OCI-LY3 (cell line): ENCODE measurements around the gene SHC2.

ENCODE experiments used
- H2AFZ ChIP-seq: fragments of 200-600, 300-600 bp; shearing (Covaris generic); 2 replicates; pipeline ENCODE4 v1.6.0; 2014; ENCODE audit warnings: antibody characterized with exemption, low read depth, low read length
- H3K27ac ChIP-seq: fragments of 200-600, 300-600 bp; sonication (generic); 2 replicates; pipeline ENCODE4 v1.5.1; 2014; ENCODE audit warnings: mild to moderate bottlenecking, low read length, moderate library complexity, mixed read lengths
- H3K27me3 ChIP-seq: fragments of 200-600, 300-600 bp; sonication (generic); 2 replicates; pipeline ENCODE4 v1.6.1; 2014; ENCODE audit warnings: low read depth, low read length, mixed read lengths
- H3K36me3 ChIP-seq: fragments of 200-600, 300-600 bp; sonication (generic); replicated peaks from 2 replicates; pipeline ENCODE3; 2014; ENCODE audit warnings: low read depth, low read length, mixed read lengths
- H3K4me1 ChIP-seq: fragments of 300-600, 200-600 bp; sonication (generic); 2 replicates; pipeline ENCODE4 v1.6.1; 2014; ENCODE audit warnings: low read length, mixed read lengths
- H3K4me2 ChIP-seq: fragments of 200-600, 300-600 bp; sonication (generic); 2 replicates; pipeline ENCODE4 v1.6.1; 2014; ENCODE audit warnings: low read length, mixed read lengths
- H3K4me3 ChIP-seq: fragments of 300-600, 200-600 bp; sonication (generic); 2 replicates; pipeline ENCODE4 v1.5.1; 2014; ENCODE audit warnings: antibody characterized with exemption, mild to moderate bottlenecking, low read length, moderate library complexity
- H3K79me2 ChIP-seq: fragments of 300-600, 200-600 bp; shearing (Covaris generic); 2 replicates; pipeline ENCODE4 v1.6.1; 2014; ENCODE audit warnings: mild to moderate bottlenecking, low read length, mixed read lengths
- H3K9ac ChIP-seq: fragments of 300-600, 200-600 bp; shearing (Covaris generic); 2 replicates; pipeline ENCODE4 v1.6.0; 2014; ENCODE audit warnings: mild to moderate bottlenecking, low read length, moderate library complexity
- H3K9me3 ChIP-seq: fragments of 200-600, 300-600 bp; shearing (Covaris generic); 2 replicates; pipeline ENCODE4 v1.6.1; 2014; ENCODE audit warnings: low read length, mixed read lengths; ENCODE audit not compliant: insufficient read depth
- H4K20me1 ChIP-seq: fragments of 200-600, 300-600 bp; sonication (generic); 2 replicates; pipeline ENCODE4 v1.6.1; 2016; ENCODE audit warnings: low read length, mixed read lengths; ENCODE audit not compliant: insufficient read depth
- EZH2phosphoT487 ChIP-seq: fragments of 200-600 bp; shearing (Covaris generic); IDR thresholded peaks from 2 replicates; pipeline ENCODE4 v1.6.1; 2018; ENCODE audit warnings: antibody characterized with exemption, mixed run types, low read depth
- TF ChIP-seq, protein P1 (sequence below): fragments of 200-600, 300-600 bp; sonication (generic); IDR thresholded peaks from 2 replicates; pipeline ENCODE4 v1.5.1; 2014; ENCODE audit warnings: antibody characterized with exemption, low read length, low read depth

The SHC2 gene

DNA sequence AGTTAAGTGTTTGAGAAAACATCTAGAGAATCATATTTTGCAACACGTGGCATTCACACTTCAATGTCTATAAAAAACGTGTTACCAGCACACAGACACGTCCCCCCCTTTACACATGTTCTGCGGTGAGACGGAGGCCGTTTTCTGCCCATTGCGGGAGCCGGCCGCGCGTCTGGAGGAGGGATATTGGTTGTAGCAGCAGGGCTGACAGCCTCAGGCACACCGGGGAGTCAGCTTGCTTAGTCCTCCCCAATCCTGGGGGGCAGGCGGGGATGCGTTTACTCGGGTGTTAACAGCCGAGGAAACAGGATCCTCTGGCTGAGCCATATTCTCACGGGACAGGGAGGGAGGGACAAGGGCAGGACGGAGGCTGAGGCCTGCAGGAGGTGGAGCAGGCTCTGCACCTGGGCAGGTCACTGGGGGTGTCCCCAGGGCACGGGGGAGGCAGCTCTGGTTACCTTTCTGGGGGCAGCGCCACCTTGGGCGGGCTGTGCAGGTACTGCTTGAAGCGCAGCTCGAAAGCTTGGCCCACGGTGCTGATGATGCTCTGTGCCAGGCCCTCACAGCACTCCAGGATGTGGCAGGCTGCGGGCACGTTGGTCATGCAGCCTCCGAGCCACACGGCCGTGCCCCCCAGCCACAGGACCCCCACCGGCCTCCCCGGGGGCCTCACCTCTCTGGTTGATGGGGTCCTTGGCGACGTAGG is 25.0 kb downstream of the SHC2 start:
- no peaks in the 10 kb centered on the region for H4K20me1 ChIP-seq
- H3K27me3 ChIP-seq: no peaks in the 10 kb centered on the region
- no peak overlapping the region for H3K4me2 ChIP-seq
- no peaks in the 10 kb centered on the region for H3K79me2 ChIP-seq
- H3K36me3 ChIP-seq: no peaks in the 10 kb centered on the region
- H3K9ac ChIP-seq: no peak overlapping the region
- H3K4me3 ChIP-seq: no peak overlapping the region
- H2AFZ ChIP-seq: no peak overlapping the region
- H3K27ac ChIP-seq: no peak overlapping the region
- H3K9me3 ChIP-seq: no peaks in the 10 kb centered on the region
- no peaks in the 10 kb centered on the region for H3K4me1 ChIP-seq
- no peak for TF ChIP-seq EZH2phosphoT487
- TF ChIP-seq, protein P1, sequence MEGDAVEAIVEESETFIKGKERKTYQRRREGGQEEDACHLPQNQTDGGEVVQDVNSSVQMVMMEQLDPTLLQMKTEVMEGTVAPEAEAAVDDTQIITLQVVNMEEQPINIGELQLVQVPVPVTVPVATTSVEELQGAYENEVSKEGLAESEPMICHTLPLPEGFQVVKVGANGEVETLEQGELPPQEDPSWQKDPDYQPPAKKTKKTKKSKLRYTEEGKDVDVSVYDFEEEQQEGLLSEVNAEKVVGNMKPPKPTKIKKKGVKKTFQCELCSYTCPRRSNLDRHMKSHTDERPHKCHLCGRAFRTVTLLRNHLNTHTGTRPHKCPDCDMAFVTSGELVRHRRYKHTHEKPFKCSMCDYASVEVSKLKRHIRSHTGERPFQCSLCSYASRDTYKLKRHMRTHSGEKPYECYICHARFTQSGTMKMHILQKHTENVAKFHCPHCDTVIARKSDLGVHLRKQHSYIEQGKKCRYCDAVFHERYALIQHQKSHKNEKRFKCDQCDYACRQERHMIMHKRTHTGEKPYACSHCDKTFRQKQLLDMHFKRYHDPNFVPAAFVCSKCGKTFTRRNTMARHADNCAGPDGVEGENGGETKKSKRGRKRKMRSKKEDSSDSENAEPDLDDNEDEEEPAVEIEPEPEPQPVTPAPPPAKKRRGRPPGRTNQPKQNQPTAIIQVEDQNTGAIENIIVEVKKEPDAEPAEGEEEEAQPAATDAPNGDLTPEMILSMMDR: no peak

DNA sequence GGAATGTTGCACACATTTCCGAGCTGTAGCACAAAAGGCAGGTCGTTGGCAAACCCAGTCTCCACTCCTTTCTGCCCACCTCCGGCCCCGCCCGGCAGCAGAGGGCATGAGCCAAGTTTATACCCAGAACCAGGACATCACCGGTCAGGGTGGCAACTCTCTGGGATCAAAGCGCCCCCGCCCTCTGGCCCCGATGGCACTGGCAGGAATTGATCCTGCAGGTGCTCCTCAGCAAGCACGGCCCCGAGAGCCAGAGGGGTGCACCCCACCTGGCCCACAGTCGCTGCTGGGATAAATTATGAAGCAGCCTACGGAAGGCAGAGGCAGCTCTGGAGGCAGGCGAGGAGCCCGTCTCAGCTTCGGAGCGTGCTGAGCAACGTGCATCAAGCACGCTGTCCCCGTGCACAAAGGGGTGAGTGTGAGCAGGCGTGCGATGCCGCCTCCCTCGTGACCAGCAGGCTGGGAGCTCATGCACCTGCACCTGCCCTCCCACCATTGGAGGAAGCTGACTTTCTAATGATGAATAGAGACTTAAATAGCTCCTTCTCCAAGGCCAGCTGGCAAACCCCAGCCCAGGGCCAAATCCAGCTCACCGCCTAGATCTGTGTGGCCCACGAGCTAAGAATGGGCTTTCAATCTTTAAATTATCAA is 25.7 kb downstream of the SHC2 start:
- Histone ChIP-seq H4K20me1 (no peaks in the 10 kb centered on the region), H3K27me3 (no peaks in the 10 kb centered on the region), H3K79me2 (no peaks in the 10 kb centered on the region), H3K36me3 (no peaks in the 10 kb centered on the region), H2AFZ (no peak overlapping the region), H3K9me3 (no peaks in the 10 kb centered on the region), H3K27ac (no peak overlapping the region), H3K9ac (no peak overlapping the region), H3K4me1 (no peaks in the 10 kb centered on the region), H3K4me3 (no peak overlapping the region), H3K4me2 (no peak overlapping the region)
- TF ChIP-seq, protein P1: no peak
- no peak for TF ChIP-seq EZH2phosphoT487

DNA sequence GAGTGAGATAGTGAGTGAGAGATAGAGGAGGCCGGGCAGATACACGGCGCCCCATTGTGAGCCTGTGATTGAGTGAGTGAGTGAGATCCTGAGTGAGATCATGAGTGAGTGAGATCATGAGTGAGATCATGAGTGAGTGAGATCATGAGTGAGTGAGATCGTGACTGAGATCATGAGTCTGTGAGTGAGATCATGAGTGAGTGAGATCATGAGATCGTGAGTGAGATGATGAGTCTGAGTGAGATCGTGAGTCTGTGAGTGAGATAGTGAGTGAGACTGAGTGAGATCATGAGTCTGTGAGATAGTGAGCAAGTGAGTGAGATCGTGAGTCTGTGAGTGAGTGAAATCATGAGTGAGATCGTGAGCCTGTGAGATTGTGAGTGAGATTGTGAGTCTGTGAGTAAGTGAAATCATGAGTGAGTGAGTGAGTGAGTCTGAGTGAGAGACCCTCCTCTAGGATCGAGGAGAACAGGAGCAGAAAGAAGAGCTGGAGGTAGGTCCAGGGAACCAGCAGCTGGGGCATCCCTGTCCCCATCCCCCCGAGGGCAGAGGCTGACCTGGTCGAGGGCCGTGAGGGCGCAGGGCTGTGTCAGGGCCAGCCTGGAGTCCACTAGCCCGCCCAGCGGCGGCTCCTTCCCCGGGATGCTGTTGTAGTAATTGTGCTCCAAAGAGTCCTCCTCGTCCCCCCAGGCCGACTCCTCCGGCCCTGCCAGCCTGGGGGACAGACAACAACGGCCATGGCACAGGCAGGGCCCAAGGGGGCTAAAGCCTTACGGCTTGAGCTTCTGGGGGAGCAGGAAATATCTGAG is 26.5 kb downstream of the SHC2 start:
- H3K4me1 ChIP-seq: no peaks in the 10 kb centered on the region
- H3K4me2 ChIP-seq: no peak overlapping the region
- no peaks in the 10 kb centered on the region for H3K36me3 ChIP-seq
- H3K27ac ChIP-seq: no peak overlapping the region
- no peak overlapping the region for H3K9ac ChIP-seq
- H3K27me3 ChIP-seq: no peaks in the 10 kb centered on the region
- H2AFZ ChIP-seq: no peak overlapping the region
- no peak for TF ChIP-seq EZH2phosphoT487
- TF ChIP-seq, protein P1: no peak
- no peaks in the 10 kb centered on the region for H3K9me3 ChIP-seq
- no peak overlapping the region for H3K4me3 ChIP-seq
- H4K20me1 ChIP-seq: no peaks in the 10 kb centered on the region
- H3K79me2 ChIP-seq: no peaks in the 10 kb centered on the region

DNA sequence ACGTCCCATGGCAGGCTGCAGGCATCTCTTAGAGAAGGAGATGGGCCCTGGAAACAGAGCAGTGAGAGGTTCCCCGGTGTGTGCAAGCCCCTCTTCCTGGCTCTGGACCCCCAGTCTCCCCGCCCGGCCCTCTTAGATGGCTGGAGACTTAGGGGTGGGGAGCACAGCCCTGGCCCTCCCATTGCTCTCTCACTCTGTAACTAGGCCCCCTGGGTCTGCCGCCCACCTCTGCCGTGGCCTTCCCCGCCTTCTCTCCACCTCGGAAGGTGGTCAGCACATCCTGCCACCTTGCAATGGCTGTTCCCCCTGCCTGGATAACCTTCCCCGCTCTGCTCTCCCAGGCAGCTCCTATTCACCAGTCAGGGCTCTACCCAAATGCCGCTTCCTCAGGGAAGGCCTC is 30.1 kb downstream of the SHC2 start:
- H3K9me3 ChIP-seq: no peaks in the 10 kb centered on the region

More for the DNA sequence above, 30.1 kb downstream of the SHC2 start:
- Histone ChIP-seq H2AFZ (no peak overlapping the region), H3K4me1 (no peaks in the 10 kb centered on the region), H4K20me1 (no peaks in the 10 kb centered on the region), H3K27ac (no peak overlapping the region), H3K36me3 (no peaks in the 10 kb centered on the region), H3K4me3 (no peak overlapping the region), H3K79me2 (no peaks in the 10 kb centered on the region), H3K4me2 (no peak overlapping the region), H3K9ac (no peak overlapping the region), H3K27me3 (no peaks in the 10 kb centered on the region)
- TF ChIP-seq, protein P1: no peak
- no peak for TF ChIP-seq EZH2phosphoT487
